ENCODE results near the gene NRXN3. TPM values are rescaled to one million over a fixed set of nuclear protein-coding genes. Genes with fewer than 3 reads are reported as not detected.

Gene NRXN3
- total RNA-seq, 1 donor from 2014 or later: 11.4 TPM

DNA sequence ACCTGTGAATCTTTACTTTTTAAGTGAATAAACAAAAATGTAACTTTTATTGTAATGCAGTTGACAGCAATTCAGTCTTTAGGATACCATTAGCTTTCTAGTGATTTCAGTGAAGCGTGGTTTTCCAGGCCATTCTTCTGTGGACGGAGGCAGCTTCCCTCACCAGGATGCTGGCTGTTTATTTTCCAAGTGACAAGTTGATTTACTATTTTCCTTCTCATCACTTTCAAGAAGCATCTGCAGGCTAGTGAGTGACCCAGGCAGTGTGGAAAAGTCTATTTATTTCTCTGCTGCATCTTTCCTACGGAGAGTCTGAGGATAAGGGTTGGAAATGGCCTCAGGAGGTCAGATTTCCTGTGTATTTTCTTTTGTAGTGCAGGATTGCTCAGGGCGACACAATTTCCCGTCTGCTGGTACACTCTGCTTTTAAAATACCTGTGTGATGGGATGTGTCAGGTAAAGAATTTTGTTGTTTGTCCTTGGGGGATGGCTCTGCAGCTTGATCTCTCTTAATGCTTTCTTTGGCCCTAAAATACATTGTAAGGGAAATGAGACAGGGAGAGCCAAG is 467.8 kb downstream of the NRXN3 start:
- Mint-ChIP-seq H3K27ac (no peak overlapping the region), H3K9me3 (peaks cover 8% of the 10 kb centered on the region), H3K4me1 (no peaks in the 10 kb centered on the region), H3K27me3 (ENCODE audit: low read depth) (peaks cover 2% of the 10 kb centered on the region), H3K4me3 (no peak overlapping the region), H3K36me3 (no peaks in the 10 kb centered on the region)
- TF ChIP-seq, protein P1, sequence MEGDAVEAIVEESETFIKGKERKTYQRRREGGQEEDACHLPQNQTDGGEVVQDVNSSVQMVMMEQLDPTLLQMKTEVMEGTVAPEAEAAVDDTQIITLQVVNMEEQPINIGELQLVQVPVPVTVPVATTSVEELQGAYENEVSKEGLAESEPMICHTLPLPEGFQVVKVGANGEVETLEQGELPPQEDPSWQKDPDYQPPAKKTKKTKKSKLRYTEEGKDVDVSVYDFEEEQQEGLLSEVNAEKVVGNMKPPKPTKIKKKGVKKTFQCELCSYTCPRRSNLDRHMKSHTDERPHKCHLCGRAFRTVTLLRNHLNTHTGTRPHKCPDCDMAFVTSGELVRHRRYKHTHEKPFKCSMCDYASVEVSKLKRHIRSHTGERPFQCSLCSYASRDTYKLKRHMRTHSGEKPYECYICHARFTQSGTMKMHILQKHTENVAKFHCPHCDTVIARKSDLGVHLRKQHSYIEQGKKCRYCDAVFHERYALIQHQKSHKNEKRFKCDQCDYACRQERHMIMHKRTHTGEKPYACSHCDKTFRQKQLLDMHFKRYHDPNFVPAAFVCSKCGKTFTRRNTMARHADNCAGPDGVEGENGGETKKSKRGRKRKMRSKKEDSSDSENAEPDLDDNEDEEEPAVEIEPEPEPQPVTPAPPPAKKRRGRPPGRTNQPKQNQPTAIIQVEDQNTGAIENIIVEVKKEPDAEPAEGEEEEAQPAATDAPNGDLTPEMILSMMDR (IDR thresholded peaks at IDR 0.05; ENCODE audit: unreplicated experiment): no peak
- DNase-seq (ENCODE audit: low spot score in 2 of 2, unreplicated experiment in 2 of 2): no peak

DNA sequence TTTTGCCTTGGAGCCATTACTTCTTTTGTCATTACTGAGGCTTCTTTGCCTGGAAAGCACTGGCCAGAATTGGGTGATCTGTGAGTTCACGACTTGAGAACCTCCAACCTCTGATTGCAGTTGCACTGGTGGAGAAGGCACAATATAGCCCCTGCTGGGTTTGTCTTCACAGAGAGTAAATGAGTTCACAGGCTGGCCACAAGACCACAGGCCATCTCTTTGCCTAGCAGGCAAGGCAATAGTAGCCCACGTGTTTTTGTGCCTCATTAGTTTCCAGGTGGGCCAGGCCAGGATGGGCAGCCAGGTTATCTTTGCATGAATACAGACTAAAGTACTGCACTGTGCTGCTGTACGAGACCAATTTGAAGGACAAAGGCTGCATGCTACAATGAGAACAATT is 468.8 kb downstream of the NRXN3 start:
- H3K36me3 Mint-ChIP-seq: no peaks in the 10 kb centered on the region
- peaks cover 8% of the 10 kb centered on the region for H3K9me3 Mint-ChIP-seq
- no peak overlapping the region for H3K27ac Mint-ChIP-seq
- H3K27me3 Mint-ChIP-seq (ENCODE audit: low read depth): peaks cover 2% of the 10 kb centered on the region
- no peak for DNase-seq (ENCODE audit: low spot score in 2 of 2, unreplicated experiment in 2 of 2)
- no peak overlapping the region for H3K4me3 Mint-ChIP-seq
- TF ChIP-seq, protein P1 (IDR thresholded peaks at IDR 0.05; ENCODE audit: unreplicated experiment): no peak
- no peaks in the 10 kb centered on the region for H3K4me1 Mint-ChIP-seq

DNA sequence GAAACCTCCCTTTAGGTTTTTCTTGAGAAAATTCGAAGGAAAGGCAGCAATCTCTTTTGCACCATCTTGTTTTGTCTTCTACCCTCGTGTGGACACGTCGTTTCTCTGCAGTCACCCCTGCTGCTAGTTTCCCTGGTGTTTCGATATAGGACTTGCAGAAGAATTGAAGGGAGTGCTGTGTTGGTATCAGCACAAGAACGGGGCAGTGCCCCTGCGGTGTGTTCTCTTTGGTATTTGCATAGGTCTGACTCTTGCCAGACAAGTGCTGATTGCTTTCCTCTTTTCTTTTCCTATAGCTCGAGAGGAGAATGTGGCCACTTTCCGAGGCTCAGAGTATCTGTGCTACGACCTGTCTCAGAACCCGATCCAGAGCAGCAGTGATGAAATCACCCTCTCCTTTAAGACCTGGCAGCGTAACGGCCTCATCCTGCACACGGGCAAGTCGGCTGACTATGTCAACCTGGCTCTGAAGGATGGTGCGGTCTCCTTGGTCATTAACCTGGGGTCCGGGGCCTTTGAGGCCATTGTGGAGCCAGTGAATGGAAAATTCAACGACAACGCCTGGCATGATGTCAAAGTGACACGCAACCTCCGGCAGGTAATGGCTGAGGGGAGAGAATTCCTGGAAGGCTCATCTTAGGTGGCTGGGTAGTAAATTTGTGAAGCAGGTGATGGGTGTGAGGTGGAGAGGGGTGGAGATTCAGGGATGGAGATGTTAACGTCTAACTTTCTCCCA is 474.8 kb downstream of the NRXN3 start:
- TF ChIP-seq, protein P1 (IDR thresholded peaks at IDR 0.05; ENCODE audit: unreplicated experiment): no peak
- no peaks in the 10 kb centered on the region for H3K4me1 Mint-ChIP-seq
- H3K27me3 Mint-ChIP-seq (ENCODE audit: low read depth): peaks cover 7% of the 10 kb centered on the region
- no peak overlapping the region for H3K4me3 Mint-ChIP-seq
- DNase-seq (ENCODE audit: low spot score in 2 of 2, unreplicated experiment in 2 of 2): no peak
- no peaks in the 10 kb centered on the region for H3K9me3 Mint-ChIP-seq
- no peaks in the 10 kb centered on the region for H3K36me3 Mint-ChIP-seq
- no peak overlapping the region for H3K27ac Mint-ChIP-seq

DNA sequence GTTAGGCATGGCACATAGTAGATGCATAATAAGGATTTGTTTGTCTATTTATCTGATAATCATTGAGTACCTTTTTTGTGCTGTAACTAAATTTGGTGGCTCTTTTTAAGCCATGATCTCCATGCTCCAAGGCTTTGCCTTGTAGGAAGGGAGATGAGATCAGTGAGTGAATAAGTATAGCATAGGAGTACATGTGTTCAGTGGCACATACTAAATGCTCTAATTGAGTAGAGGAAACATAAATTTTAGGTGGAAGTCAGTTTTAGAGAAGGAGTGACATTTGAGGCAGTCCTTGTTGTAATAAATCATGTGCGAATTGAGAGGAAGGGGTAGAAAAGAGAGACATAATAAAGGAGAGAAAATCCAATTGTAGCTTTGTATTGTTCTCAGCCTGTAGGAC is 482.6 kb downstream of the NRXN3 start:
- no peak overlapping the region for H3K4me3 Mint-ChIP-seq
- no peaks in the 10 kb centered on the region for H3K36me3 Mint-ChIP-seq
- no peaks in the 10 kb centered on the region for H3K9me3 Mint-ChIP-seq
- TF ChIP-seq, protein P1 (IDR thresholded peaks at IDR 0.05; ENCODE audit: unreplicated experiment): no peak
- no peaks in the 10 kb centered on the region for H3K4me1 Mint-ChIP-seq
- no peak overlapping the region for H3K27ac Mint-ChIP-seq
- peaks cover 16% of the 10 kb centered on the region for H3K27me3 Mint-ChIP-seq (ENCODE audit: low read depth)
- DNase-seq (ENCODE audit: low spot score in 2 of 2, unreplicated experiment in 2 of 2): no peak

DNA sequence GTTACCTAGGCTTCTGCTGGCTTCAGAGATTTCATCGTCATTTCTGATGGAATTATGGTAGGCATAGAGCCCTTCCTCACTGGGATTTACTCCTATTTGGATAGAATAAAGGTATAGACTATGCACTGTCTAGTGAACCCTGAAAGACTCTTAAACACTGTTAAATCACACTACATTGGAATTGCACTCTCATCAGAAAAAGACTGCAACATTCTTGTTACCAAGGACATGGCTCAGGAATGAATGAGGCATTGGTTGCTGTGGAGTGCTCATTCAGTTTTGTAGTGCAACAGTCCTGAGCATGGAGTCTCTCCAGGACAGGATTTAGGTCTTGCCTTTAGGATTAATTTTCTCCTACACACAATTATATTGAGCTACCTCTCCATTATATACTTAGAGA is 483.0 kb downstream of the NRXN3 start:
- no peaks in the 10 kb centered on the region for H3K9me3 Mint-ChIP-seq
- peaks cover 18% of the 10 kb centered on the region for H3K27me3 Mint-ChIP-seq (ENCODE audit: low read depth)
- H3K36me3 Mint-ChIP-seq: no peaks in the 10 kb centered on the region
- H3K4me3 Mint-ChIP-seq: no peak overlapping the region
- no peaks in the 10 kb centered on the region for H3K4me1 Mint-ChIP-seq
- DNase-seq (ENCODE audit: low spot score in 2 of 2, unreplicated experiment in 2 of 2): no peak
- H3K27ac Mint-ChIP-seq: no peak overlapping the region
- TF ChIP-seq, protein P1 (IDR thresholded peaks at IDR 0.05; ENCODE audit: unreplicated experiment): no peak

All from mesothelial cell of epicardium (in vitro differentiated cells).